Measurements from ENCODE around the gene ADCY7. TPM values are rescaled to one million over a fixed set of nuclear protein-coding genes. Genes with fewer than 3 reads are reported as not detected.
A peak's percentile ranks its signal among the peaks of the same experiment; 100 is the strongest.

Gene ADCY7
- total RNA-seq, 1 experiment from 2014 or later = 13.1 TPM

DNA sequence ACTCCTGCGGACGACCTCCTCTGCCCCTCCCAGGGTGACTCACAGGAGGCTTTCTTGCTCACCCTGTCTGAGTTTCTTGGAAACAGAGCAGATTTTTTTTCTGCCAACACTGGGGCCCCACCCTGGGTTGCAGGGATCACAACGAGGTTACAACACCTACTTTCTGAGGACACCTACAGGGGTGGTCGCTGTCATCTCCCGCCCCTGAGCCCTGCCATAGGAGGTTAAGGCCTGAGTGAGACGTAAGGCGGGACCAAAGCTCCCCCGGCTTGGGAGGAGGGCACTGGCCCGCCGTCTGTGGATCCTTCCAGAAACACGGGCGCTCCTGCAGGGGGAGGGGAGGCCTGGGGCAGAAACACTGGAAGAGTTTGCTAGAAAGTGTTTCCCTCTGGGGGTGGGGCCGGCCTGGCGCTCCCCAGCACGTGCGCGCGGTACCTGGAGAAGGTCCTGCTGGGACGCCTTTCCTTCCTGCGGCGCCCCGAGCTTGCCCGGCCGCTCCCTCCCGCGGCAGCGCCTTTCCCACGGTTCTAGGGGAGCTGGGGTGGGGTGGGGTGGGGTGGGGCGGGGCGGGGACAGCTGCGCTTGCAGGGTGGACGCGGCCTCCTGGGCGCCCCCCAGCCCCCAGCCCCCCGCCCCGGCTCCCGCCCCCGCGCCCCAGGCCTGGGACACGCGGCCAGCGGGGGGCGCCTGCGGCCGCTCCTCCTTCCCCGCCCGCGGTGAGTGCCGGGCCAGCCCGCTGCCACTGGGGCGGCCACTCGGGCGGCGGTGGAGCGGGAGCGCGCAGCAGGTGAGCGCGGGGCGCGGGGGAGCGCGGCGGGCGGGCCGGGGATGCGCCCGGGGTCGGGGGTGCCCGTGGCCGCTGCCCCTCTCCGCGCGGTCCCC, 20.7 kb upstream of the ADCY7 start:
- peak overlapping the region; percentile 88 for H3K9ac ChIP-seq (ENCODE audit: low read length)
- no TSS peak for BruUV-seq (replicated peaks)
- intact Hi-C loops (cut with micrococcal nuclease) = loop anchor here (2.0 to 10.0 kb wide), 2 partner anchors 19 to 79 kb away; no protein-coding TSS in a partner anchor
- peaks cover 23% of the 10 kb centered on the region for H3K4me1 ChIP-seq (ENCODE audit: insufficient read depth, low read length)
- POLR2A ChIA-PET (ENCODE audit: unreplicated experiment) = interaction anchor here (0.6 kb wide), 1 partner anchor 10 kb away, joined by 4 read pairs; no protein-coding TSS in a partner anchor
- H3K4me3 ChIP-seq (ENCODE audit: low read length) = peak overlapping the region; percentile 84
- ATAC-seq (peak; percentile 65), DNase-seq (peak; percentile 81)
- no peaks in the 10 kb centered on the region for H3K9me2 ChIP-seq (replicated peaks; ENCODE audit: low read length)
- H3K9me3 ChIP-seq (ENCODE audit: low read length) = no peaks in the 10 kb centered on the region
- no peaks in the 10 kb centered on the region for H3K36me3 ChIP-seq (ENCODE audit: low read depth, low read length)
- peak overlapping the region; percentile 85 for H2AFZ ChIP-seq (ENCODE audit: low read length)
- CTCF ChIA-PET = no interaction called here
- H3K27ac ChIP-seq (ENCODE audit: low read length) = peak overlapping the region; percentile 95
- TF ChIP-seq EZH2phosphoT487 (IDR thresholded peaks at IDR 0.05; ENCODE audit: borderline replicate concordance, low read length) = no peak
- TF ChIP-seq, protein P1, sequence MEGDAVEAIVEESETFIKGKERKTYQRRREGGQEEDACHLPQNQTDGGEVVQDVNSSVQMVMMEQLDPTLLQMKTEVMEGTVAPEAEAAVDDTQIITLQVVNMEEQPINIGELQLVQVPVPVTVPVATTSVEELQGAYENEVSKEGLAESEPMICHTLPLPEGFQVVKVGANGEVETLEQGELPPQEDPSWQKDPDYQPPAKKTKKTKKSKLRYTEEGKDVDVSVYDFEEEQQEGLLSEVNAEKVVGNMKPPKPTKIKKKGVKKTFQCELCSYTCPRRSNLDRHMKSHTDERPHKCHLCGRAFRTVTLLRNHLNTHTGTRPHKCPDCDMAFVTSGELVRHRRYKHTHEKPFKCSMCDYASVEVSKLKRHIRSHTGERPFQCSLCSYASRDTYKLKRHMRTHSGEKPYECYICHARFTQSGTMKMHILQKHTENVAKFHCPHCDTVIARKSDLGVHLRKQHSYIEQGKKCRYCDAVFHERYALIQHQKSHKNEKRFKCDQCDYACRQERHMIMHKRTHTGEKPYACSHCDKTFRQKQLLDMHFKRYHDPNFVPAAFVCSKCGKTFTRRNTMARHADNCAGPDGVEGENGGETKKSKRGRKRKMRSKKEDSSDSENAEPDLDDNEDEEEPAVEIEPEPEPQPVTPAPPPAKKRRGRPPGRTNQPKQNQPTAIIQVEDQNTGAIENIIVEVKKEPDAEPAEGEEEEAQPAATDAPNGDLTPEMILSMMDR (conservative IDR thresholded peaks at IDR 0.05; ENCODE audit: low read depth, low read length) = no peak
- TF ChIP-seq EZH2 (IDR thresholded peaks at IDR 0.05; ENCODE audit: low read length, unreplicated experiment) = no peak
- H4K20me1 ChIP-seq (ENCODE audit: low read length) = no peaks in the 10 kb centered on the region
- H3K27me3 ChIP-seq (ENCODE audit: low read length) = no peaks in the 10 kb centered on the region
- peak overlapping the region; percentile 92 for H3K4me2 ChIP-seq (ENCODE audit: low read length)
- H3K79me2 ChIP-seq (ENCODE audit: low read length) = peaks cover 35% of the 10 kb centered on the region
- peaks cover 3% of the 10 kb centered on the region for H3F3A ChIP-seq (ENCODE audit: low read length, unreplicated experiment)

DNA sequence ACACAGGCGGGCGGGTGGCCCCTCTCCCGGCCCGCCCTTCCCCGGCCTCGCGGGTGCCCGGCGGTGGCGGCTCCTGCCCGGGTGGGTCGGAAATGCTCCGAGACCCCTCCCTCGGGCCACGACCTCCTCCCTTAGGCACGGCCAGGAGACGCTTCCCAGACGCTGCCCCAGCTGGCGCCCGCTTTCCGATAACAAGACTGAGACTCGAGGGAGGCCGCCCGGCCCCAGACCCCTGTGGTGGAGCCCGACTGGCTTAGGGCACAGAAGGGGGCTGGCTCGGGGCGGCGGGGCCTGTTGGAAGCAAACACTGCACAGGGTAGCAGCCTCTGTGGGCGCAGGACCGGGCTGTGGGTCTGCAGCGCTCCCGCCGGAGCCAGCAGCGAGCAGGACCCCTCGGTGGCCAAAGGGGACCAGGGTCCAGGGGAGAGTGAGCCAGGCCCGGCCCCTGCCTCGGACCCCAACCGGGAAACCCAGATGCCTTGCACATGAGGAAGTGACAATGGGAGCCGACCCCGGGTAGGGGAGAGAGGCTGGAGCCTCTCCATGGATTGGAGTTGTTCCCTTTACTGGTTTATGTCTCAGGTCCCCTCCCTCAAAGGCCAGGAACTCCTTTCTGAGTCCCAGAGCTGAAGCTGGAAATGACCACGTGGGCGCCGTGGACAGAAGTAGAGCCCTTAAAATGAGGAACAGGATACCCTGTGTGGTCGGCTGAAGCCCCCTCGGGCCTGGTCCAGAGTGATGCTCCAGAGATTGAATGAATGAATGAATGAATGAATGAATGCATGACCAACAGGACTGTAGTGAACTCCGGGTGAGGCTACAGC, 19.8 kb upstream of the ADCY7 start:
- H3K36me3 ChIP-seq (ENCODE audit: low read depth, low read length) = no peaks in the 10 kb centered on the region
- no peaks in the 10 kb centered on the region for H3K27me3 ChIP-seq (ENCODE audit: low read length)
- H3K4me1 ChIP-seq (ENCODE audit: insufficient read depth, low read length) = peaks cover 31% of the 10 kb centered on the region
- H3K4me3 ChIP-seq (ENCODE audit: low read length) = peak overlapping the region; percentile 72
- no TSS peak for BruUV-seq (replicated peaks)
- no peaks in the 10 kb centered on the region for H3K9me2 ChIP-seq (replicated peaks; ENCODE audit: low read length)
- ATAC-seq = no peak
- H3K9ac ChIP-seq (ENCODE audit: low read length) = peak overlapping the region; percentile 71
- no peak overlapping the region for H3K27ac ChIP-seq (ENCODE audit: low read length)
- no peak for DNase-seq
- TF ChIP-seq EZH2phosphoT487 (IDR thresholded peaks at IDR 0.05; ENCODE audit: borderline replicate concordance, low read length) = no peak
- no peak for TF ChIP-seq EZH2 (IDR thresholded peaks at IDR 0.05; ENCODE audit: low read length, unreplicated experiment)
- TF ChIP-seq, protein P1 (conservative IDR thresholded peaks at IDR 0.05; ENCODE audit: low read depth, low read length) = no peak
- CTCF ChIA-PET = no interaction called here
- H3K9me3 ChIP-seq (ENCODE audit: low read length) = no peaks in the 10 kb centered on the region
- POLR2A ChIA-PET (ENCODE audit: unreplicated experiment) = no interaction called here
- intact Hi-C loops (cut with micrococcal nuclease) = loop anchor here (10.0 kb wide), 1 partner anchor 78 kb away; no protein-coding TSS in a partner anchor
- no peaks in the 10 kb centered on the region for H4K20me1 ChIP-seq (ENCODE audit: low read length)
- no peak overlapping the region for H2AFZ ChIP-seq (ENCODE audit: low read length)
- H3K4me2 ChIP-seq (ENCODE audit: low read length) = peak overlapping the region; percentile 92
- peaks cover 3% of the 10 kb centered on the region for H3F3A ChIP-seq (ENCODE audit: low read length, unreplicated experiment)
- peaks cover 35% of the 10 kb centered on the region for H3K79me2 ChIP-seq (ENCODE audit: low read length)
